ENCODE results near the gene SORD. TPM values are rescaled to one million over a fixed set of nuclear protein-coding genes. Genes with fewer than 3 reads are reported as not detected.

The SORD gene
- total RNA-seq, 1 experiment from 2014 or later = 116 TPM

GRCh38 chr15:45083223-45083622, 60.2 kb downstream of the SORD start:
- ChIA-PET RAD21 (ENCODE audit: low non-redundant PET in 1 of 2, low total read pairs in 2 of 2, uncharacterized antibody in 2 of 2, unreplicated experiment in 2 of 2) (no interaction called here), CTCF (no interaction called here), POLR2A (no interaction called here)
- intact Hi-C loops (cut with micrococcal nuclease) = no loop called here
- TF ChIP-seq CEBPB (IDR thresholded peaks at IDR 0.05; ENCODE audit: low read depth) (no peak), SP1 (IDR thresholded peaks at IDR 0.05; ENCODE audit: low read depth) (no peak), REST (IDR thresholded peaks at IDR 0.05; ENCODE audit: low read depth) (no peak), ZBTB33 (IDR thresholded peaks at IDR 0.05; ENCODE audit: extremely low read depth, insufficient replicate concordance, low read length) (no peak), EGR1 (IDR thresholded peaks at IDR 0.05; ENCODE audit: low read depth) (no peak), ZFX (IDR thresholded peaks at IDR 0.05) (no peak)
- Histone ChIP-seq H3K79me2 (ENCODE audit: insufficient read depth, low read length) (no peaks in the 10 kb centered on the region), H4K20me1 (ENCODE audit: insufficient read depth) (no peaks in the 10 kb centered on the region), H3K36me3 (ENCODE audit: control insufficient read depth in 1 of 2, insufficient read depth in 2 of 2, low read length in 2 of 2) (no peaks in the 10 kb centered on the region), H3K27ac (ENCODE audit: low read depth, low read length) (no peak overlapping the region), H3K27me3 (ENCODE audit: insufficient read depth, low read length) (no peaks in the 10 kb centered on the region), H3K9me2 (ENCODE audit: insufficient read depth) (no peaks in the 10 kb centered on the region), H3K4me2 (ENCODE audit: low read length) (no peak overlapping the region), H3K4me1 (ENCODE audit: control insufficient read depth in 1 of 2, insufficient read depth in 2 of 2, low read length in 2 of 2) (no peaks in the 10 kb centered on the region), H3K9ac (ENCODE audit: low read length) (no peak overlapping the region), H3K4me3 (replicated peaks in 1 of 2; ENCODE audit: low read depth in 1 of 2, low read length in 2 of 2) (no peak overlapping the region), H2AFZ (ENCODE audit: low read depth, low read length, poor library complexity, severe bottlenecking) (no peak overlapping the region), H3K9me3 (ENCODE audit: control insufficient read depth in 1 of 2, insufficient read depth in 1 of 2, low read depth in 1 of 2, low read length in 2 of 2) (no peaks in the 10 kb centered on the region)
- DNase-seq (ENCODE audit: low read depth, low spot score) (no peak), ATAC-seq (no peak)
- BruUV-seq (replicated peaks) = no TSS peak

All from HCT116 (cell line).